GM18873 (cell line): ENCODE data around the gene MBLAC1.
A peak's percentile ranks its signal among the peaks of the same experiment; 100 is the strongest.
"Not testable (repeated sequence)": the region's sequence is repeated elsewhere in the genome, so short reads cannot be mapped to it uniquely, and the experiment has no call there.

Experiments used
- ATAC-seq: cut with Tn5 transposase; IDR thresholded peaks from one replicate; pipeline ENCODE4 v1.9.1; 2021; ENCODE audit warnings: mild to moderate bottlenecking, moderate library complexity, moderate number of reproducible peaks; ENCODE audit not compliant: unreplicated experiment, low FRiP score

The MBLAC1 gene

GRCh38 chr7:100119970-100120732, 6.6 kb upstream of the MBLAC1 start:
- peak; percentile 18 for ATAC-seq

GRCh38 chr7:100120733-100121036, 6.1 kb upstream of the MBLAC1 start:
- no peak for ATAC-seq

- no peak for ATAC-seq
These were observed 4.7 kb upstream of the MBLAC1 start for GRCh38 chr7:100122067-100122466.

GRCh38 chr7:100122568-100122967, 4.2 kb upstream of the MBLAC1 start:
- ATAC-seq, result no peak

GRCh38 chr7:100124301-100125230, 2.2 kb upstream of the MBLAC1 start:
- ATAC-seq, result no peak

- no peak for ATAC-seq
These were observed 382 bp upstream of the MBLAC1 start for GRCh38 chr7:100126239-100126930.

- no peak for ATAC-seq
These were observed 1.3 kb downstream of the MBLAC1 start for GRCh38 chr7:100127866-100128636.

GRCh38 chr7:100128637-100128963, 1.8 kb downstream of the MBLAC1 start:
- ATAC-seq, result no peak

- ATAC-seq, result not testable (repeated sequence)
These were observed 3.4 kb downstream of the MBLAC1 start for GRCh38 chr7:100130220-100130607.

GRCh38 chr7:100130608-100131453, 4.1 kb downstream of the MBLAC1 start:
- ATAC-seq, result no peak

GRCh38 chr7:100132126-100132525, 5.4 kb downstream of the MBLAC1 start:
- no peak for ATAC-seq

GRCh38 chr7:100132697-100133151, 6.0 kb downstream of the MBLAC1 start:
- no peak for ATAC-seq

GRCh38 chr7:100137851-100138760, 11.3 kb downstream of the MBLAC1 start:
- ATAC-seq, result no peak

- ATAC-seq, result no peak
These were observed 14.8 kb downstream of the MBLAC1 start for GRCh38 chr7:100141555-100141949.

GRCh38 chr7:100142461-100142860, 15.7 kb downstream of the MBLAC1 start:
- no peak for ATAC-seq

- not testable (repeated sequence) for ATAC-seq
These were observed 19.6 kb downstream of the MBLAC1 start for GRCh38 chr7:100146350-100146749.

- ATAC-seq, result no peak
These were observed 20.5 kb downstream of the MBLAC1 start for GRCh38 chr7:100147278-100147677.

GRCh38 chr7:100148225-100148558, 21.4 kb downstream of the MBLAC1 start:
- no peak for ATAC-seq
